Left ventricle myocardium superior (tissue), 1 donor: ENCODE results near the gene GALNT10. TPM values are rescaled to one million over a fixed set of nuclear protein-coding genes. Genes with fewer than 3 reads are reported as not detected.
A peak's percentile ranks its signal among the peaks of the same experiment; 100 is the strongest.

ENCODE experiments used
- ATAC-seq: fragments of 200-7000 bp; cut with Tn5 transposase; one replicate; pipeline ENCODE4 v1.9.1; 2020; ENCODE audit warnings: mild to moderate bottlenecking, moderate library complexity
- DNase-seq: peaks from one replicate; pipeline ENCODE4 v3.0.0-alpha.2; 2020
- intact Hi-C: fragments of 100-400 bp; cut with micrococcal nuclease; formaldehyde crosslinking; loops from one replicate; pipeline ENCODE4 v1.11.0; 2022
- total RNA-seq: library from RNA; stranded (reverse); fragmentation: NEBNext Ultra II Directional; extraction: Animal tissue kit (Norgen Biotek cat#: 25700); gene quantifications from one replicate; pipeline ENCODE4 v1.2.1, GENCODE V29; 2021
- donor health status: DM: no; HTN: yes; CAD: no; lungs with severe emphysema.

GALNT10 gene
- total RNA-seq, 1 donor from 2014 or later = 10.9 TPM

DNA sequence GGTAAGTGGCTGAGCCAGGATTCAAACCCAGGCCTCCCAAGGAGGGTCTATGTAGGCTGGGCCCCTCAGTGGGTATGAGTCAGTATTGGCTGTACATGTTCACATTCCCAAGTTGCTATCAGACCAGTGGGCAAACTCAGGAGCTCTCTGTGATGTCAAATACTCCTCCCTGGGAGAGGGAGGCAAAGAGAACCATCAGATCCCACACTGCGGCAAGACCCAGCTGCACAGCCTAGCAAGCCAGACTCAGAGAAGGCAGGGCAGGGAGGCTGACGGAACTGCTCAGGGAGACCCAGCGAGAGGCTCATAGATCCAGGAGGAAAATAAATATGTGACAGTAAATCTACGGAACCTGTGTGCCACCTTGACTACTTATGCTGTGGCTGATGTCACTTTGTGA is 212.7 kb downstream of the GALNT10 start:
- intact Hi-C loops = loop anchor here (10.0 kb wide), 2 partner anchors 208 to 428 kb away; partner anchors contain the start of gene GALNT10
- no peak for DNase-seq
- ATAC-seq = no peak

DNA sequence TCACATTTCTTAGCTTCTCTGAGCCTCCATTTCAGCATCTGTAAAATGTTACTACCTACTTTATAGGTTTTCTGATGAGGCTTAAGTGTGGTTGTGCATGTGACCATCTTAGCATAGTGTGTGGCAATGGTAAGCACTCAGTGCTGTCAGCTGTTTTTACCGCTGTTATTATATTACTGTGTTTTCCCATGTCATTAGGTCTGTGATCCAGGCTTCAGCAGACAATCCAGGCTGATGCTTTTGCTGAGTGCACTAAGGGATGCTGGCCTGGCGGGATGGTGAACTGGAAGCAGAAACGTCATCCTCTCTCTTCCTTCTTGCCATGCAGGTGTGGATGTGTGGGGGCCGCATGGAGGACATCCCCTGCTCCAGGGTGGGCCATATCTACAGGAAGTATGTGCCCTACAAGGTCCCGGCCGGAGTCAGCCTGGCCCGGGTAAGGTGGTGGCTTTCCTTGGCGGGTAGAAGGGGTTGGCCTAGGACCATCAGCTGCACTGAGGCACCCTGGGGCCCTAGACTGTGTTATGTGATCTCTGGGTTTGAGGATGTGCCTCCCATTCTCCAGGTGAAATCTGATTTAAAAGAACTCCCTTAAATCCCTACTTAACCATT is 213.3 kb downstream of the GALNT10 start:
- DNase-seq (no peak), ATAC-seq (no peak)
- intact Hi-C loops = loop anchor here (10.0 kb wide), 2 partner anchors 209 to 429 kb away; partner anchors contain the start of gene GALNT10

DNA sequence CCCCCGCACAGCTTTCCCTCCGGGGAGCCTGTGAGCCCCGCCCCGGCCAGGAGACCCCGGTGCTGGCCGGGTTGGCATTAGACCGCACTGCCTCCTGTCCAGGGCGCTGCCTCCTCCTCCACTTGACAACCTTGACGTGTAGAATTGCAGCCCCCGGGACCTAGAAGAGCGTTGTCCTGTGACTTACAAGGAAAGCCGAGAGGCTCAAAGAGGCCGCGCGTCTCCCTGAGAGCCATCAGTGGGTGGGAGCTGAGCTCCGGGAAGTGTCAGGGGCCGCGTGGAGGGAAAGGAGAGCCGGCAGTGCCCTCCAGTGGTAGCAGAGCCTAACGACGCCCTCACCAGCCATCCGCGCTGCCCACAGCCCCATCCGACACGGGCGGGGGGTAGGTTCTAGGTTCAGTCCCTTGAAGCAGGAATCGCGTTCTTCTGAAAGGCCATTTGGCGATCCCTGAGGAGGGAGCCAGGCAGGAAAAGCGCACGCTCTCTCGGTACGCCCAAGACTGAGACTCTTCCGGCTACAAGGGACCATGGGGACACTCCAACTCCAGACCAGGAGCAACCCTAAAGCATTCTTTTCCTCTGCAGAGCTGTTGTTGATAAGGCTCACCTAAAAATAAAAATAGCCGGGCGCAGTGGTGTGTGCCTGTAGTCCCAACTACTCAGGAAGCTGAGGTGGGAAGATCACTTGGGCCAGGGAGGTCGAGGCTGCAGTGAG is 214.7 kb downstream of the GALNT10 start:
- ATAC-seq = peak; percentile 99
- DNase-seq = peak; percentile 87
- intact Hi-C loops = loop anchor here (5.0 to 10.0 kb wide), 3 partner anchors 210 to 430 kb away; partner anchors contain the start of gene GALNT10

DNA sequence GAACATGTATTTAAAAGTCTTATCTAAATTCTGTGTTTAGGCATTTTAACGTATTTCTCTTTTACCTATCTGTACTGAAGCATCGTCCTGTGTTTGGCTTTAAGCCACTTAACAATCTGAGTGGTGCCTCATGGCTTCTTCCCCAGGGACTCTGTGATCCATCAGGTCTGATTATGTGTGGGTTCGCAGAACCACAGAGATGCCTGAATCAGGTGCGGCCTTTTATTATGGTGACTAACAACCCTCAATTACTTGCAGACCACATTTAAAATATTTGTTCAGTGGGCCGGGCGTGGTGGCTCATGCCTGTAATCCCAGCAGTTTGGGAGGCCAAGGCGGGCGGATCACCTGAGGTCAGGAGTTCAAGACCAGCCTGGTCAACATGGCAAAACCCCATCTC is 215.7 kb downstream of the GALNT10 start:
- intact Hi-C loops = loop anchor here (5.0 to 10.0 kb wide), 3 partner anchors 211 to 431 kb away; partner anchors contain the start of gene GALNT10
- ATAC-seq (no peak), DNase-seq (no peak)

DNA sequence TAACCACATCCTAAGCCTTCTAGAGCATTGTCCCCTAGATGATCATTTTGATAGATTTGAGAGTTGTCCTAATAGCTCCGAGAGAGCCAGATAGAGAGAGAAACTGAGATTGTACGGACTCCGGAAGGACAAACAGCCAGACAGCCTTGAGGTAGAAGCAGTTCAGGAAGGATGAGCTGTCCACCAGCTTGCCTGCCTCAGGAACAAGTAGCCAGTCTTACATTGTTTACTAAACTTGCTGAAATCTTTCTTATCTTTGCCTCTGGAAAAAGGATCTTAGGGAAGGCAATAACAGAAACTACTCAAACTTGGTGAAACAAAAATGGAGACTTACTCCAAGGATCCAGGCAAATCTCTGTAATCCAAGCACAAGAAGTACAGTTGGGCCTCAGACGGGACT is 216.3 kb downstream of the GALNT10 start:
- no peak for DNase-seq

DNA sequence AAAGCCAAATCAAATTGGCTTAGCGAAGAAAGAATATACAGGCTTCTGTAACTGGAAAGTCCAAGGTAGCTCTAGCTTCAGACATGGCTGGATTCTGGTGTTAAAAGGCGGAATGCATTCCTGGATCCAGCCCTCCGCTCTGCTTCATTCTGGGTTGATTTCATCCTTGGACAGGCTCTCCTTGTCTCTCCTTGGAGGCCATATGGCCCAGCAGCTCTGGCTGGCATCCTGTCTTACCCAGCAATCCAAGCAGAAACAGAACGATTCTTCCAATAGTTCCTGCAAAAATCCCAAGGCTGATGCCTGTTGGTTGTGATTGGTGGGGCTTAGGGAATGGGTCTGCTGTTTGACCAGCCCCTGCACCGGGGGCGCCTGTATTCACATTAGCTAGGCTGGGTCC is 218.3 kb downstream of the GALNT10 start:
- DNase-seq = no peak
- no peak for ATAC-seq
- intact Hi-C loops = loop anchor here (5.0 to 10.0 kb wide), 3 partner anchors 214 to 434 kb away; partner anchors contain the start of gene GALNT10

More for the DNA sequence above, 216.3 kb downstream of the GALNT10 start:
- intact Hi-C loops = loop anchor here (5.0 to 10.0 kb wide), 3 partner anchors 212 to 432 kb away; partner anchors contain the start of gene GALNT10
- no peak for ATAC-seq

DNA sequence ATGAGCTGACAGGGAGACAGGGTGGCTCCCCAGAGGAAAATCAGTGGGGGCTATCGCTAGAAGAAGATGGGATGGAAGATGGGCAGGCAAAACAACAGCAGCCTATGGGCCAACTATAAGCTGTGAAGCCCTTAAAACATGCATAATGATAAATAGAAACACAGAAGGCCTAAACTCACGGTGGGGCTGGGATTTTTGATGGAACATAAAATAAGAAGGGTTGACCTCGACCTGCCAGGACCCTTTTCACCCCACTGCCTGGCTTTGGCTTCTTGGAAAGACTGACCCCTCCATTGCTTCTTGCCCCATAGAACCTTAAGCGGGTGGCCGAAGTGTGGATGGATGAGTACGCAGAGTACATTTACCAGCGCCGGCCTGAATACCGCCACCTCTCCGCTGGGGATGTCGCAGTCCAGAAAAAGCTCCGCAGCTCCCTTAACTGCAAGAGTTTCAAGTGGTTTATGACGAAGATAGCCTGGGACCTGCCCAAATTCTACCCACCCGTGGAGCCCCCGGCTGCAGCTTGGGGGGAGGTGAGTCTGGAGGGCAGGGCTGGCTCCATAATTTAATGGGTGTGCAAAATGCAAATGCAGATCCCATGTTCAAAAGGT is 218.8 kb downstream of the GALNT10 start:
- intact Hi-C loops = loop anchor here (5.0 to 10.0 kb wide), 3 partner anchors 215 to 435 kb away; partner anchors contain the start of gene GALNT10
- DNase-seq (no peak), ATAC-seq (no peak)

DNA sequence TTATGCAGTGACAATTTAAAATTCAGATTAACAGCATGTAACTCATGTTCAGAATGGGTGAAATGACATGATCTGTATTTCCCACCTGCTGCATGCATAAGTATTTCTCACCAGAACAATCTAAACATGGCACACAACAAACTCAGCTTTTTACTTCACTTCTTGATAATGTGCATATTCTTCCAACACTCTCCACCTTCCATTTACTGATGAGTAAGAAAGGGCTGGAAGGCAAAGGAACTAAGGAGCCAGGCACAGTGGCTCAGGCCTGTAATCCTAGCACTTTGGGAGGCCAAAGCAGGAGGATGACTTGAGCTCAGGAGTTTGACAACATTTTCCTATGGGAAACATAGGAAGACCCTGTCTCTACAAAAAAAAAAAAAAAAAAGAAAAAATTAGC is 219.5 kb downstream of the GALNT10 start:
- DNase-seq (no peak), ATAC-seq (no peak)
- intact Hi-C loops = no loop called here

DNA sequence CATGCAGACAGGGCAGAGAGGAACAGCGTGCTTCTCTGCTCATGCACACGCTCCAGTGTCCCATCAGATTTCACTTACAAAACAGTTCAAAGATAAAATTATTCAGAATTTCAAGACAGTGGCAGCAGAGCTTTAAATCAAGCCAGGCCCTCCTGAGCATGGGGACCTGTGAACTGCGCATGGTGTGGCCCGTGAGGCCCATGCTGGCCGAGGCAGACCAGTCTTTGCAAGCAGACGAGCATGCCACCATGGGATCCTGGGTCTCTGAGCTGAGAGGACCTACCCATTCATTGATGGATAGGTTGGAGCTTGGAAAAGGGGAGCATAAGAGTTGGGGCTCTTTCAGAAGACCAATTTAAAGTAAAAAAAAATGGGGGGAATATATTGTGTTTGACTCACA is 220.3 kb downstream of the GALNT10 start:
- intact Hi-C loops = no loop called here
- DNase-seq (no peak), ATAC-seq (no peak)

DNA sequence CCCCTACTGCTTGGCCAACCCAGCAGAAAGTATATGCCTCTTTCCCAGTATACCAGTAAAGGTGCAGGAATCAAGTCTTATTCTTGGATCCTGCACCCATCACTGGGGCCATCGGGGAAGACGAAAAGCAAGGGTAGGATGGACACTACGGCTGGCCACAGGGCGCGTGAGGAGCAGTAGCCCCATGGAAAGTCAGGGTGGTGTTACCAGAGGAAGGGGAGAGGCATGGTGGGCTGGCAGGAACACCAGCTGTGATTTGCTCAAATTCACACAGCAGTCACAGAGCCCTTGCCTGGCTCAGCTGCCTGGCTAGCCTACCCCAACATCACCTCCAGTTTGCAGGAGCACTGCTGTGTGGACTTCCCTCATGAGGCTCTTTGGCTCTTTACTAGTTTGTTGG is 220.8 kb downstream of the GALNT10 start:
- ATAC-seq (no peak), DNase-seq (no peak)
- intact Hi-C loops = no loop called here

DNA sequence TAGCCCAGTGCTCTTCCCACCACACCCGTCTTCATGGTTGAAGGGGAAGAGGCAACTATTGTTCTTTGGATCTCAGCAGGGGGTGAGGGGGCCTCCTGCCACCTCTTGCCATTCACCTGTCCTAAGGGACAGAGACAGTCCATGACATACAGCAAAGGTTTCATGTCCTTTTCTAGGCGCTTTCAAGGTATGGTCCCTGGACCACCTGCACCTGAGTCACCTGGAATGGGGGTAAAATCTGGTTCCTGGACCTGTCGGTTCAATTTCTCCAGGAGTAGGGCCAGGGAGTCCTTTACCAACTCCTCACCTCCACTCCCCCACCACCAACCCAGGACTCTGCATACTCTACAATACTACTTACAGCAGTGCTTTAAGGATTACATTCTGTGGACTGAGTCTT is 221.8 kb downstream of the GALNT10 start:
- intact Hi-C loops = no loop called here
- DNase-seq (no peak), ATAC-seq (no peak)

DNA sequence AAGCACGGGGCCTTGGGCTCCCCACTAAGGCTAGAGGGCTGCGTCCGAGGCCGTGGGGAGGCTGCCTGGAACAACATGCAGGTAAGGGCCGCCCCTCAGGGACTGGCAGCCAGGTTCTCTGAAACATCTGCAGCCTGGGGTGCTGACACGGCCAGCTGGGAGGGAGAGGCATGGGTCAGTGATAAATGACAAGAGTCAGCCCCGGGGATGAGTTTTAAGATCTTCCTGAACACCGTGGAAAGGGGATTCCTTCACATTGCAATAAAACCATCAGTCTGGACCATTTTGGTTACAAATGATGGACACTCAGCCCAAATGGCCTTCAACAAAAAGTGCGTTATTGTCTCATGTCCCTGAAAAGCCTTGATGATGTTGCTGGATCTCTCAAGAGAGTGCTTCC is 222.4 kb downstream of the GALNT10 start:
- no peak for ATAC-seq

DNA sequence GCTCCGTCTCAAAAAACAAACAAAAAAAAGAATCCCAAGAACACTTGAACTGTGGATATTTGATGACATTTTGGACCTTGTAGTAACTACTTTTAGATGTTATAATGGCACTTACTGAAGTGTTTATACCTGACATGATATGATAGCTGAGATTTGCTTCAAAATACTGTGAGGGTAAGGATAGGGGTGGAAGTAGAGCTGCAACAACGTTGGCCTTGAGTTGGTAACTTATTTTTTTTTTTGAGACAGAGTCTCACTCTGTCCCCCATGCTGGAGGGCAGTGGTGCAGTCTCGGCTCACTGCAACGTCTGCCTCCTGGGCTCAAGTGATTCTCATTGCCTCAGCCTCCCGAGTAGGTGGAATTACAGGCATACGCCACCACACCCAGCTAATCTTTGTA is 224.6 kb downstream of the GALNT10 start:
- ATAC-seq = no peak
- DNase-seq = no peak
- intact Hi-C loops = no loop called here

More for the DNA sequence above, 222.4 kb downstream of the GALNT10 start:
- intact Hi-C loops = no loop called here
- DNase-seq = no peak

DNA sequence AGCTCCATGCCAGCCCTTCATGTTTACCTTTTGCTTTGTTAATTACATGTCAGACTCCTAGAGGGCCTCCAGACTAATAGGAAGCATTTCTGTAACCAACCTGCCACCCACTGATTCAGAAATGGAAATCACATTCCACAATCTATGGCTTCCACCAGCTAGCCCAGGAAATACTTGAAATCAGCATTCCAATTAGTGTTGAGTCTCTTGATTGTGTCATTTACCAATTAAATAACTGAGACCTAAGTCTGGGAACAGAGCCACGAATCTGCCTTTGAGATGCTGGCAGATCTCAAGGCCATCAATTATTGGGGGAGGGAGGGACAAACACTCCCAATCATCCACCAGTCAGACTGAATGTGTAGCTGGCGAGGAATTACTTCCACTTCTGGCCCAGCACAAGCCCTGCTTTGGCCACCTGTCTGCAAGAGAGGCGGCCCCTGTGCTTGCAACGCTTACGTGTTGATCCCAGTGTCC is 227.8 kb downstream of the GALNT10 start:
- ATAC-seq = no peak
- no peak for DNase-seq
- intact Hi-C loops = no loop called here

DNA sequence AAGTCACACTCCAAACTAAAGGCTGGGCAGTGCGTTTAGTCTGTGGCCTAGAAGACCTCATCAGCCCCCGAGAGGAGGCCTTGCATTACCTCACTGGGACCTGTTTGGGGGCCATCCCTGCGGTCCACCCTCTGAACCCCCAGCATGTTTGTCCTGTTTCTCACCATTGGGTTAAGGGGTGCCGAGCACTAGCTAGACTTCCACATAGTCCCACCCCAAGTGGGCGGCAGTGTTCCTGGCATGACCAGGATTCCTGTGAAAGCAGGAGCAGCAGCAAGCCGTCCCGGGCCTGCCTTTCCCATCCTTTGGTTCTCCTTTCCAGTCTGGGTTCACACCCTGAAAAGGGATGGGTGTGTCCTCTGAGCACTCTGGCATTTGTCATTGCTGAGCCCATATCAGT is 228.7 kb downstream of the GALNT10 start:
- ATAC-seq (no peak), DNase-seq (no peak)
- intact Hi-C loops = no loop called here

DNA sequence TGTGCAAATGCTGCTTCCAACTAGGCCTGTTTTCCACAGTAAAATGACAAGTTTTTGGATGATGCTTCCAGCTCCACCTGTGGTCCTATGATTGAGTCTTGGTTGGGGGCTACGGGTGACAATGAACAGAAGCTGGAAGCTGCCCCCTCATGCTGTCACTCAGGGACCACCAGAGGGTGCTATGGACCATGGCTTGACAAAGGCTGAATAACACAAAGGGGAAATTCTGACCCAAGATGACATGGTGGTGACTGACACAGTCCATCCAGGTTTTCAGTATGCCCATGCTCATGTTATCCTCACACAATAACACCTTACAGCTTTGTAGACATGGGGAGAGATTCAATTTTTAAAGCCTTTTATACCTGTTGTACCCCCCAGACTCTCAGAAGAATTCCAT is 231.3 kb downstream of the GALNT10 start:
- intact Hi-C loops = no loop called here
- ATAC-seq (no peak), DNase-seq (no peak)

DNA sequence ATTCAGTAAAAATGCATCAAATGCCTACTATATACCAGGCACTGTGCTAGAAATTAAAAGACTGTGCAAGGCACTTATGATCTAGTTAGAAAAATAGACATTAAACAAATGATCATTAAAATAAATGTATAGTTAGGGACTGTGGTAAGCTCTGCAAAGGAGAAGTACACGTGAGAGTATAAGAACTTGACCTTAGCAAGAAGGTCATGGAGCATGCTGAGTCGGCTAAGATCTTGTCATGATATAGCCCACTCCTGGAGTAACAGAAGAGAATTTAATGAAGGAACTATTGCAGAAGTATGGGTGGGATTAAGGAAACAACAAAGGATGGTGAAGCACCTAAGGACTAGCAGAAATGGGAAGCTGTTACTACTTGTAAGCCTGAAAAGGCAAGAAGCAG is 231.8 kb downstream of the GALNT10 start:
- no peak for ATAC-seq
- DNase-seq = no peak

DNA sequence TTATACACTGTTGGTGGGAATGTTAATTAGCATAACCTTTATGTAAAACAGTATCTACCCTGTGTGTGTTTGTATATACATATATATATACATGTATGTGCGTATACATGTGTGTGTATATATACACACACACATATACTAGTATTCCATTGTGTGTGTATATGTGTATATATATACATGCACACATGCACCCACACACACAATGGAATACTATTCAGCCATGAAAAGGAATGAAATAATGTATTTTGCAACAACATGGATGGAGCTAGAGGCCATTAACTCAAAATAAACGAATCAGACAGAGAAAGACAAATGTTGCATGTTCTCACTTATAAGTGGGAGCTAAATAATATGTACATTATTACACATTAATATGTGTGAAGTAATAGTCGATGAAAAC is 237.7 kb downstream of the GALNT10 start:
- no peak for DNase-seq
- ATAC-seq = no peak
- intact Hi-C loops = no loop called here

More for the DNA sequence above, 231.8 kb downstream of the GALNT10 start:
- intact Hi-C loops = no loop called here

DNA sequence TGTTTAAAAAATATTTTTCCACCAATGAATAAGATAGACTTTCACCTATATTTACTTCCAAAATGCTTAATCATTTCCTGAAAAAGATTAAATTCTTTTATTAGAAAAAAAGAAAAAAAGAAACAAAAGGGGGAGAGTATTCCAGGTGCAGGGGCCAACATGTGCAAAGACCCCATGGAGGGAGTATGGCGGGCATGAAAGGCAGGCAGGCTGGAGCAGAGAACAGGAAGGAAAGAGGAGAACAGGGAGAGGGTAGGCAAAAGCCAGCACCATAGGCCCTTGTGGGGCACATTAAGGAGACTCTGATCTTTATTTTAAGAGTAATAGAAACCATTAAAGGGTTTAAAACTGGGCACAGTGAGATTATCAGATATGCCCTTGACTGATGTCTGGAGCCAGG is 238.8 kb downstream of the GALNT10 start:
- intact Hi-C loops = no loop called here
- no peak for DNase-seq
- ATAC-seq = no peak

DNA sequence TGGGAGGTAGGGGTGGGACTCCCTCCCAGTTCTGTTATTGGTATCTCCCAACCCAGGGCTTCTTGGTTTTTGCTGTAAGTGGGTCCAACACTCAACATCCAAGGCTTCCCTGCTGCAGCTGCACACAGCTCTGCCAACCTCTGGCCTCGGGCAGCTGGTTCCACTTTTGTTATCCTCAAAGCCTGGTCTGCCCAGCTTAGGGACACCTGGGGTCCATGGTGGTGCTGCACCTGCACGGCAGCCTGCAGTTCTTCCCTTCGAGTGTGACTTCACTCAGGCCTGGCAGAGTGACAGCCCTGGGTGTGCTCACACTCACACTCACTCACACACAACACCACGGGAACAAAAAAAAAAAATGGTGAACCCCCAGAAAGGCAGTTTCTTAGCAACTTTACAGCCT is 239.9 kb downstream of the GALNT10 start:
- DNase-seq (no peak), ATAC-seq (no peak)
- intact Hi-C loops = no loop called here
